CD4-positive, alpha-beta T cell (primary cell): ENCODE data around the gene CTTNBP2NL. TPM values are rescaled to one million over a fixed set of nuclear protein-coding genes. Genes with fewer than 3 reads are reported as not detected.
A peak's percentile ranks its signal among the peaks of the same experiment; 100 is the strongest.

Experiments
- ATAC-seq: fragments of 200-7000 bp; cut with Tn5 transposase; one replicate; pipeline ENCODE4 v1.10.0; 2022; ENCODE audit warnings: mild to moderate bottlenecking; ENCODE audit not compliant: poor library complexity
- CTCF ChIA-PET: fragments of 350-600 bp; sonication (Branson Sonifier 250); formaldehyde crosslinking; loops from one replicate; lab custom pipeline; 2021; ENCODE audit warnings: antibody characterized with exemption, inconsistent platforms; lab: Charles Lee
- POLR2A ChIA-PET: fragments of 350-600 bp; sonication (Branson Sonifier 250); formaldehyde crosslinking; loops from one replicate; lab custom pipeline; 2021; ENCODE audit warnings: antibody characterized with exemption, inconsistent platforms; lab: Charles Lee
- DNase-seq, 14 experiments: peaks; one replicate each; pipeline ENCODE4 v3.0.0-alpha.2; 2013 to 2020; ENCODE audit warnings: mixed read lengths in 2 of 14
- H3K27ac ChIP-seq, 2 donors: one replicate each; pipeline versions ENCODE4 v1.5.1 to v1.7.0; 2013; ENCODE audit warnings: low read length in 2 of 2, low read depth in 1 of 2, mild to moderate bottlenecking in 1 of 2
- H3K27me3 ChIP-seq, 2 experiments: 1 replicate in 1 of 2; 2 replicates in 1 of 2; pipeline versions ENCODE4 v1.6.1 to v1.7.0; 2013; ENCODE audit warnings: low read length in 2 of 2, control low read depth in 1 of 2, mild to moderate bottlenecking in 1 of 2, moderate library complexity in 1 of 2; ENCODE audit not compliant: insufficient read depth in 2 of 2, control insufficient read depth in 1 of 2
- H3K36me3 ChIP-seq: one replicate; pipeline ENCODE4 v1.6.1; 2013; ENCODE audit warnings: low read length, control low read depth; ENCODE audit not compliant: insufficient read depth
- H3K4me1 ChIP-seq: one replicate; pipeline ENCODE4 v1.6.1; 2013; ENCODE audit warnings: low read length, control low read depth; ENCODE audit not compliant: insufficient read depth
- H3K4me3 ChIP-seq: one replicate; pipeline ENCODE4 v1.5.1; 2013; ENCODE audit warnings: mild to moderate bottlenecking, low read length, moderate library complexity
- H3K9me3 ChIP-seq, 2 experiments: 1 replicate in 1 of 2; 2 replicates in 1 of 2; pipeline versions ENCODE4 v1.6.1 to v1.7.0; 2013; ENCODE audit warnings: low read length in 2 of 2, mild to moderate bottlenecking in 2 of 2, control low read depth in 1 of 2, moderate library complexity in 1 of 2; ENCODE audit not compliant: control insufficient read depth in 1 of 2, insufficient read depth in 1 of 2
- H3K27ac Mint-ChIP-seq: one replicate; pipeline ENCODE4 v1.8.0; 2020; ENCODE audit warnings: mixed read lengths
- H3K27me3 Mint-ChIP-seq: one replicate; pipeline ENCODE4 v1.8.0; 2021; ENCODE audit warnings: mixed read lengths
- H3K36me3 Mint-ChIP-seq: one replicate; pipeline ENCODE4 v1.8.0; 2021; ENCODE audit warnings: low read depth, mixed read lengths
- H3K4me1 Mint-ChIP-seq: one replicate; pipeline ENCODE4 v1.8.0; 2021; ENCODE audit warnings: low read depth, mixed read lengths
- H3K4me3 Mint-ChIP-seq: one replicate; pipeline ENCODE4 v1.8.0; 2020; ENCODE audit warnings: mild to moderate bottlenecking, mixed read lengths
- H3K9me3 Mint-ChIP-seq: one replicate; pipeline ENCODE4 v1.8.0; 2020; ENCODE audit warnings: mixed read lengths
- CTCF ChIP-seq: fragments of 200-600 bp; IDR thresholded peaks from one replicate; pipeline ENCODE4 v1.8.0; 2022; ENCODE audit warnings: antibody characterized with exemption, mild to moderate bottlenecking
- intact Hi-C, 2 experiments: fragments of 100-400 bp; cut with DNase I in 1 of 2; cut with micrococcal nuclease in 1 of 2; formaldehyde crosslinking; loops; one replicate each; pipeline versions ENCODE4 v1.15.1 to v1.9.0; 2023 to 2025; cut with DNase I, micrococcal nuclease
- total RNA-seq, 174 experiments: library from RNA in 2 of 174; stranded (reverse) in 2 of 174; gene quantifications; one replicate each; pipeline ENCODE4 v1.2.3 and lab custom pipeline; 2021 to 2026

Gene CTTNBP2NL
- total RNA-seq, 2 experiments from 2014 or later: 0.14 to 0.25 TPM

GRCh38 chr1:112368198-112368597, 27.8 kb upstream of the CTTNBP2NL start:
- Histone ChIP-seq H3K27me3 (peaks cover 20 to 27% of the 10 kb centered on the region in 2 experiments), H3K4me3 (no peak overlapping the region), H3K27ac (no peak overlapping the region), H3K36me3 (no peaks in the 10 kb centered on the region), H3K4me1 (peaks cover 4% of the 10 kb centered on the region), H3K9me3 (no peaks in the 10 kb centered on the region)
- peaks cover 54% of the 10 kb centered on the region for H3K27me3 Mint-ChIP-seq
- no peaks in the 10 kb centered on the region for H3K36me3 Mint-ChIP-seq
- no peak for TF ChIP-seq CTCF
- intact Hi-C loops: loop anchor here (2.0 to 5.0 kb wide), 2 partner anchors 69 to 886 kb away; no protein-coding TSS in a partner anchor
- DNase-seq (no peak), ATAC-seq (no peak)
- peaks cover 5% of the 10 kb centered on the region for H3K4me1 Mint-ChIP-seq
- H3K4me3 Mint-ChIP-seq: no peak overlapping the region
- ChIA-PET POLR2A (no interaction called here), CTCF (no interaction called here)
- no peaks in the 10 kb centered on the region for H3K9me3 Mint-ChIP-seq
- no peak overlapping the region for H3K27ac Mint-ChIP-seq

- Mint-ChIP-seq H3K4me1 (peaks cover 5% of the 10 kb centered on the region), H3K27ac (no peak overlapping the region), H3K9me3 (no peaks in the 10 kb centered on the region), H3K4me3 (no peak overlapping the region), H3K36me3 (no peaks in the 10 kb centered on the region), H3K27me3 (peaks cover 53% of the 10 kb centered on the region)
- DNase-seq (peak; percentile 71 to 89 (median 78)), ATAC-seq (peak; percentile 100)
- H3K9me3 ChIP-seq: no peaks in the 10 kb centered on the region
- peak; percentile 98 for TF ChIP-seq CTCF
- POLR2A ChIA-PET: no interaction called here
- H3K4me1 ChIP-seq: peaks cover 4% of the 10 kb centered on the region
- no peaks in the 10 kb centered on the region for H3K36me3 ChIP-seq
- CTCF ChIA-PET: interaction anchor here (0.6 to 1.8 kb wide), 8 partner anchors 11 to 1965 kb away, joined by 3 to 10 read pairs (median 4); no protein-coding TSS in a partner anchor
- intact Hi-C loops: loop anchor here (1.0 to 5.0 kb wide), 3 partner anchors 71 to 887 kb away; no protein-coding TSS in a partner anchor
- no peak overlapping the region for H3K27ac ChIP-seq
- no peak overlapping the region for H3K4me3 ChIP-seq
- peaks cover 20 to 27% of the 10 kb centered on the region in 2 experiments for H3K27me3 ChIP-seq
These were observed 26.4 kb upstream of the CTTNBP2NL start for GRCh38 chr1:112369392-112370285.

- H3K27me3 ChIP-seq: peaks cover 20 to 27% of the 10 kb centered on the region in 2 experiments
- H3K4me1 Mint-ChIP-seq: peaks cover 5% of the 10 kb centered on the region
- CTCF ChIA-PET: interaction anchor here (1.3 kb wide), 1 partner anchor 20 kb away, joined by 3 read pairs; no protein-coding TSS in a partner anchor
- ATAC-seq (no peak), DNase-seq (no peak)
- no peaks in the 10 kb centered on the region for H3K36me3 Mint-ChIP-seq
- no peaks in the 10 kb centered on the region for H3K9me3 ChIP-seq
- peaks cover 4% of the 10 kb centered on the region for H3K4me1 ChIP-seq
- H3K27ac Mint-ChIP-seq: no peak overlapping the region
- no peaks in the 10 kb centered on the region for H3K9me3 Mint-ChIP-seq
- TF ChIP-seq CTCF: no peak
- H3K27ac ChIP-seq: no peak overlapping the region
- POLR2A ChIA-PET: no interaction called here
- no peak overlapping the region for H3K4me3 Mint-ChIP-seq
- H3K4me3 ChIP-seq: no peak overlapping the region
- intact Hi-C loops: no loop called here
- H3K27me3 Mint-ChIP-seq: peaks cover 59% of the 10 kb centered on the region
- H3K36me3 ChIP-seq: no peaks in the 10 kb centered on the region
These were observed 25.0 kb upstream of the CTTNBP2NL start for GRCh38 chr1:112370996-112371395.
